ENCODE data around the gene TM9SF3.
A peak's percentile ranks its signal among the peaks of the same experiment; 100 is the strongest.

DNA sequence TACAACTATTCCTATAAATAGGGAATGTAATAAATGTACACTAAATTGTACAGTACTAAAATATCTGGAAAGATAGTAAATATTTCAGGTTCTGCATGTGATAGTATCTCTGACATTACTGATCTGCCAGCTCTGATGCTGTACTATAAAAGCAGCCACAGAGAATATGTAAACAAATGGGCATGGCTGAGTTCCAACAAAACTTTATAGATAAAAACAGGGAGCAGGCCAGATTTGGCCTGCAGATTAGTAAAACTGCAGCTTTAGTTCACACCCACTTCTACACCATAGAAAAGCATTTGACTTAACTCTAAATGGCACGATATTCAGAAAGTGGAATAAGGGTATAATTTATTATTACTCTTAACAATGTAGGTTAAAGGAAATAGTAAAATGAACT lies 54.3 kb downstream of the TM9SF3 start:
- peak; percentile 54 for TF ChIP-seq POLR2AphosphoS5 (IDR thresholded peaks at IDR 0.05)
- TF ChIP-seq, protein P1, sequence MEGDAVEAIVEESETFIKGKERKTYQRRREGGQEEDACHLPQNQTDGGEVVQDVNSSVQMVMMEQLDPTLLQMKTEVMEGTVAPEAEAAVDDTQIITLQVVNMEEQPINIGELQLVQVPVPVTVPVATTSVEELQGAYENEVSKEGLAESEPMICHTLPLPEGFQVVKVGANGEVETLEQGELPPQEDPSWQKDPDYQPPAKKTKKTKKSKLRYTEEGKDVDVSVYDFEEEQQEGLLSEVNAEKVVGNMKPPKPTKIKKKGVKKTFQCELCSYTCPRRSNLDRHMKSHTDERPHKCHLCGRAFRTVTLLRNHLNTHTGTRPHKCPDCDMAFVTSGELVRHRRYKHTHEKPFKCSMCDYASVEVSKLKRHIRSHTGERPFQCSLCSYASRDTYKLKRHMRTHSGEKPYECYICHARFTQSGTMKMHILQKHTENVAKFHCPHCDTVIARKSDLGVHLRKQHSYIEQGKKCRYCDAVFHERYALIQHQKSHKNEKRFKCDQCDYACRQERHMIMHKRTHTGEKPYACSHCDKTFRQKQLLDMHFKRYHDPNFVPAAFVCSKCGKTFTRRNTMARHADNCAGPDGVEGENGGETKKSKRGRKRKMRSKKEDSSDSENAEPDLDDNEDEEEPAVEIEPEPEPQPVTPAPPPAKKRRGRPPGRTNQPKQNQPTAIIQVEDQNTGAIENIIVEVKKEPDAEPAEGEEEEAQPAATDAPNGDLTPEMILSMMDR (IDR thresholded peaks at IDR 0.05): no peak
- TF ChIP-seq POLR2A (IDR thresholded peaks at IDR 0.05): no peak
